Right cardiac atrium (tissue), 5 donors: Measurements from ENCODE around the gene RUNDC3A. TPM values are rescaled to one million over a fixed set of nuclear protein-coding genes. Genes with fewer than 3 reads are reported as not detected.

Experiments
- ATAC-seq, 2 donors: fragments of 200-7000 bp; cut with Tn5 transposase; one replicate each; pipeline versions ENCODE4 v1.8.0 to v1.9.1; 2020; ENCODE audit warnings: moderate library complexity in 2 of 2, mild to moderate bottlenecking in 1 of 2
- DNase-seq, 3 donors: peaks; one replicate each; pipeline ENCODE4 v3.0.0-alpha.2; 2020
- H3K27ac ChIP-seq: one replicate; pipeline ENCODE4 v1.5.1; 2013; ENCODE audit warnings: mild to moderate bottlenecking, low read length, control low read depth, moderate library complexity
- H3K27me3 ChIP-seq: one replicate; pipeline ENCODE4 v1.6.1; 2013; ENCODE audit not compliant: control insufficient read depth, insufficient read depth
- H3K4me1 ChIP-seq: one replicate; pipeline ENCODE4 v1.6.1; 2013; ENCODE audit warnings: low read length; ENCODE audit not compliant: control insufficient read depth, insufficient read depth
- H3K4me3 ChIP-seq: one replicate; pipeline ENCODE4 v1.5.1; 2013; ENCODE audit warnings: low read length, control low read depth
- H3K9me3 ChIP-seq: one replicate; pipeline ENCODE4 v1.6.1; 2013; ENCODE audit warnings: low read length; ENCODE audit not compliant: control insufficient read depth
- WGBS: extraction: QIAGEN DNeasy Blood & Tissue Kit; methylation state at CpG from one replicate; pipeline ENCODE4 v1.1.7; 2013; 5-methylcytosine and 5-hydroxymethylcytosine counted together
- intact Hi-C, 4 donors: fragments of 100-400 bp; cut with DNase I; formaldehyde crosslinking; loops; one replicate each; pipeline versions ENCODE4 v1.11.0 to v1.14.0; 2022 to 2023
- polyA plus RNA-seq: library from polyadenylated mRNA; stranded (reverse); fragments of 200-250 nt; gene quantifications from one replicate; pipeline ENCODE4 v1.2.3, GENCODE V29; 2013
- total RNA-seq, 4 donors: library from RNA; stranded (reverse); fragmentation: NEBNext Ultra II Directional; extraction: Animal tissue kit (Norgen Biotek cat#: 25700); gene quantifications; one replicate each; pipeline ENCODE4 v1.2.1, GENCODE V29; 2021
- donor health status: healthy with polysubstance abuse.
- donor health status: DM: no; HTN: yes; CAD: no.
- donor health status: DM: no; HTN: no; CAD: no.
- donor health status: DM: no; HTN: yes; CAD: no; lungs with severe emphysema.
- donor health status: DM: yes; HTN: yes; CAD: no.

Gene RUNDC3A
- total and polyA plus RNA-seq, 5 donors = 1.6 to 4.5 (median 2.1) TPM

- no peak overlapping the region for H3K27ac ChIP-seq
- no peaks in the 10 kb centered on the region for H3K27me3 ChIP-seq
- ATAC-seq (no peak), DNase-seq (no peak)
- intact Hi-C loops = no loop called here
- no peaks in the 10 kb centered on the region for H3K9me3 ChIP-seq
- no peaks in the 10 kb centered on the region for H3K4me1 ChIP-seq
- 66% methylated on average over 16 of the region's 17 CpGs for WGBS
- no peak overlapping the region for H3K4me3 ChIP-seq
Observed at GRCh38 chr17:44312396-44313104, 4.1 kb downstream of the RUNDC3A start.

DNA sequence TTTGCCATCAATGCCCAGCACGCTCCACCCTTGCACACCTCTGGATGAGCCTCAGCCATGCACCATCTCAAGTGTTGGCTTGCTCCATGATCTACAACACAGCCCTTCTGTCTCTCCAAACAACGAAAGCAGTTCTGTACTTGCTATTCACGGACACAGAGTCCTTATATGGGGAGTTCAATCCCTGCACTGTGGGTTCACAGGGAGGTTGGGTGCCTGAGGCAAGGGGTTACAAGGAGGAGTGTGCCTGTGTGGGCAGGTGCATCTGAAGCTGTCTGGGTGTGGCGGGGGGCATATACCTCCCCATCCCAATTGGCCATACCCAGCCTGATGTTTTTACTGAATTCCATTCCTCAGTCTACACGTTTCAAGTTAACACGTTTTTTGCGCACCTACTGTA is 5.6 kb downstream of the RUNDC3A start:
- 76% methylated on average over 7 of the region's 7 CpGs for WGBS
- intact Hi-C loops = no loop called here
- Histone ChIP-seq H3K27ac (no peak overlapping the region), H3K9me3 (no peaks in the 10 kb centered on the region), H3K27me3 (no peaks in the 10 kb centered on the region), H3K4me3 (no peak overlapping the region), H3K4me1 (no peaks in the 10 kb centered on the region)
- ATAC-seq (no peak), DNase-seq (no peak)

GRCh38 chr17:44314524-44314868 is 6.1 kb downstream of the RUNDC3A start:
- Histone ChIP-seq H3K27me3 (no peaks in the 10 kb centered on the region), H3K9me3 (no peaks in the 10 kb centered on the region), H3K4me3 (no peak overlapping the region), H3K4me1 (no peaks in the 10 kb centered on the region), H3K27ac (no peak overlapping the region)
- intact Hi-C loops = no loop called here
- WGBS = 31% methylated on average over 11 of the region's 11 CpGs
- ATAC-seq (no peak), DNase-seq (no peak)

DNA sequence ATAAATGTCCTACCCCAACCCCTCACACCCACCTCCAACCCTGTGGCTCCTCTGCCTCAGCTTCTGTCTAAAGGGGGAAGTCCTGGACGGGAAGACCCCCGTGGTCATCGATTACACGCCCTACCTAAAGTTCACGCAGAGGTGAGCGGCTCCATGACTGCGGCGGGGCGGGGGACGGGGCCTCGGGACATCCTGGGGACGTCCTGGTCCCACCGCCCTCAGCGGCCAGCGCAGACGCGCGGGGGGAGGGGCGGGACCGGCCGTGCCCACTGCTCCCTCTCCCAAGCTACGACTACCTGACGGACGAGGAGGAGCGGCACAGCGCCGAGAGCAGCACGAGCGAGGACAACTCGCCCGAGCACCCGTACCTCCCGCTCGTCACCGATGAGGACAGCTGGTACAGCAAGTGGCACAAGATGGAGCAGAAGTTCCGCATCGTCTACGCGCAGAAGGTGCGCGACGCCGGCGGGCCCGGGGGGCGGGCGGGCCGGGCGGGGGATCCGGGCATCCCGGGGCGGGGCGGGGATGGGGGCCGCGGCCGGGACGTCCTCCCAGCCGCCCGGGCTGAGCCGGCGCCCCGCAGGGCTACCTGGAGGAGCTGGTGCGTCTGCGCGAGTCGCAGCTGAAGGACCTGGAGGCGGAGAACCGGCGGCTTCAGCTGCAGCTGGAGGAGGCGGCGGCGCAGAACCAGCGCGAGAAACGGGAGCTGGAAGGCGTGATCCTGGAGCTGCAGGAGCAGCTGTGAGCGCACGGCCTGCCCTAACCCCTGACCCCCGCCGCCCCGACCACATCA is 6.7 kb downstream of the RUNDC3A start:
- intact Hi-C loops = no loop called here
- Histone ChIP-seq H3K4me3 (peak overlapping the region; percentile 37), H3K27ac (no peak overlapping the region), H3K4me1 (no peaks in the 10 kb centered on the region), H3K27me3 (no peaks in the 10 kb centered on the region), H3K9me3 (no peaks in the 10 kb centered on the region)
- 1% methylated on average over 81 of the region's 81 CpGs for WGBS
- ATAC-seq (no peak), DNase-seq (no peak)

DNA sequence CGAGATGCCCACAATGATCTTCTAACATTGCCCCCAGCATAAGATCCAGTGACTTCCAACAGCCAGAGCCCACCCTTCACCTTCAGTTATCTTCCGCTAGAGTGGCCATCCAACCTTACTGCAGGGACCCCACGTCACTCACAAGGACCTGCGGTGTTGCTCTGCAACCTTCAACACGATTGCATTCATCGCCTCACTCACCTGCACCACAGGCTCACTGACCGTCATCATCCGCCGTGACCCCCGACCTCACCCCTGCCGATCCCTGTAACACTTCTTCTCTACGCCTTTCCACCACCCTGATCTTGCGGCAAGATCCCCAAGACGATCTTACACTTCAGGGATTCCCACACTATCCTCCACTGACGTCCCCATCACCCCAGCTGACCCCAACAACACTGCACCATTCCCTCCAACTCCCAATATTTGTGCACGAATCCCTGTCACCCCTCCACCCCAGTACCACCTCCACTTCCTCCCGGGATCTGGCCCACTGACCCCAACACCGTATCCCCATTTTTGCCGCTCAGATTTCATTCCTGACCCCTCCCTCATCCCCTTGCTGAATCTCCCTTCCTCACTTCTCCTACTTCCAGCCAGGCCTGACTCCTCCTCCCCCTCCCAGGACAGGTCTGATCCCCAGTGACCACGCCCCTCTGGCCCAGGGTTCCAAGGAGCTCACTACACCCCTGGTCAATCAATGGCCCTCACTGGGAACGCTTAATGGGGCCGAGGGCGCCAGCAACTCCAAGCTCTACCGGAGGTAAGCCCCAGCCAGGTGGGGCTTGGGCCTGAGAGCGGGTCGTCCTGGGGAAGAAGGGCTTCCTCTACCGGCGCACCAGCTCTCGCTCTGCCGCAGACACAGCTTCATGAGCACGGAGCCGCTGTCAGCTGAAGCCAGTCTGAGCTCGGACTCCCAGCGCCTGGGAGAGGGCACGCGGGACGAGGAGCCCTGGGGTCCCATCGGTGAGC is 7.6 kb downstream of the RUNDC3A start:
- H3K27ac ChIP-seq = no peak overlapping the region
- no peaks in the 10 kb centered on the region for H3K4me1 ChIP-seq
- H3K9me3 ChIP-seq = no peaks in the 10 kb centered on the region
- ATAC-seq (no peak), DNase-seq (peak in 1 of 3 donors; percentile 52)
- intact Hi-C loops = no loop called here
- H3K27me3 ChIP-seq = no peaks in the 10 kb centered on the region
- H3K4me3 ChIP-seq = no peak overlapping the region
- WGBS = 7% methylated on average over 38 of the region's 38 CpGs

DNA sequence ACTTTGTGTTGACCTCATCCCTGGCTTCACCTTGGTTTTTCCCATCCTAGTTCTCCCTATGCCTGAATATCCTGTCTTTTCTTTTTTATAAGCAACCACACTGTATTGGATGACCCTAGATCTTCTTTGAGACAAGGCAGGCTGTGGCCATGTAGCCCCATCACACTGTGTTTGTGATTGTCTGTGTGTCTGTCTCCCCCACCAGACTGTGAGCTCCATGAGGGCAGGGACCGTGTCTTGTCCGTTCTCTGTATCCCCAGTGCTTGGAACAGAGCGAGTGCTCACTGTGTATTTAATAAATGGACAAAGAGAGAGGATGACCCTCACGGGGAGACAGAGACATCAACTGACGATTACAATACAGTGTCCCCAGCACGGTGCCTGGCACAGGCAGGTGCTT is 9.1 kb downstream of the RUNDC3A start:
- H3K27me3 ChIP-seq = no peaks in the 10 kb centered on the region
- intact Hi-C loops = no loop called here
- no peak overlapping the region for H3K27ac ChIP-seq
- ATAC-seq (no peak), DNase-seq (peak in 1 of 3 donors; percentile 7)
- WGBS = 80% methylated on average over 6 of the region's 6 CpGs
- no peak overlapping the region for H3K4me3 ChIP-seq
- H3K4me1 ChIP-seq = no peaks in the 10 kb centered on the region
- no peaks in the 10 kb centered on the region for H3K9me3 ChIP-seq

DNA sequence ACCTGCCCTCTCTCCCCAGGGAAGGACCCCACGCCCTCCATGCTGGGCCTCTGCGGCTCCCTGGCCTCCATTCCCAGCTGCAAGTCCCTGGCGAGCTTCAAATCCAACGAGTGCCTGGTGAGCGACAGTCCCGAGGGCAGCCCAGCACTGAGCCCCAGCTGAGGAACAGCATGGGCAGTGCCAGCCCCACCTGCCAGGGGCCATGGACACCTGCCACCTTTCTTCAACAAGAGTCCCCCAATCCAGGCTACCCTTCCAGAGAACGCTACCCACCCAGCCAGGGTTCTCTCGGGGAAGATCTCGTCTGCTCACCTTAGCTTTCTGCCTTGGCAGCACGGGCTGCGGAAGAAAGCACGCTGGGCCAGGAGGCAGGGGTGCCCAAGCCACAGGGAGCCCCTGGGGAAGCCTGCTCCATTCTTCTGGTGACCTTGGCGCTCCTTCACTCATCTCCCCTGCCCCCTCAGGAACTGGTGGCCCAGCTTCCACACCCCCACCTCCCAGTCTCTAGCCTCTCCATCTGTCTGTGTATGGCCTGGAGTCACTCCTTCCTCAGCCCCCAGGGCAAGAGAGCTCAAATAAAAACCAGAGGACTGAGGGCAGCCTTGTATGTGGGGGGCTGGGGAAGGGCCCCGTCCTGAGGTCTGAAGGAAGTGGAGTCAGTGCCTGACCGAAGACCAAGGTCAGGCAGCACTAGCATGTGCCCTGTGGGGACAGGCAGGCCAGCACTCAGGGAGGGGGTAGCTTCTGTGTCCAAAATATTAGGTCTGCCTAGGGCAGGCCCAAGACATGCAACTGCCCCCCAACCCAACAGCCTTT is 9.9 kb downstream of the RUNDC3A start:
- Histone ChIP-seq H3K27ac (no peak overlapping the region), H3K4me3 (no peak overlapping the region), H3K27me3 (no peaks in the 10 kb centered on the region), H3K9me3 (no peaks in the 10 kb centered on the region), H3K4me1 (no peaks in the 10 kb centered on the region)
- peak in 1 of 2 donors; percentile 6 for ATAC-seq
- intact Hi-C loops = no loop called here
- WGBS = 77% methylated on average over 15 of the region's 15 CpGs
- DNase-seq = peak in 1 of 3 donors; percentile 42

DNA sequence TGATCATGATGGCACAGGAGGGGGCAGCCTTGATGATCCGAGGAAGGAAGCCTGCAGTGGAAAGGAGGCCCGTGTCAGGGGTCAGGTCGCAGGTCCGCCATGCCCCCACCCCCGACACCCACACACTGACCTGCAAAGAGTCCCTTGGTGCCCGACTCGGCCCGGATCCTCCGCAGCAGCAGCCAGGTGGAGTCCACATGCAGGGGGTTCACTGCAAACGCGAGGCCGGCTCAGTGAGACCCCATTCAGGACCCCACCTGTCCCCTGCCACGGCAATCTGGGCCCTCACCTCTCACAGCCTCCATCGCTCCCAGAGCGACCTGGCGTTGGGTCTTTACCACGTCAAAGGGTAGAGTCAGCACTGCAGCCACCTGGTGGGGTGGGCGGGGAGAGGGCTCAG is 11.7 kb downstream of the RUNDC3A start:
- H3K4me1 ChIP-seq = no peaks in the 10 kb centered on the region
- no peaks in the 10 kb centered on the region for H3K27me3 ChIP-seq
- no peaks in the 10 kb centered on the region for H3K9me3 ChIP-seq
- no peak overlapping the region for H3K4me3 ChIP-seq
- DNase-seq (peak in 1 of 3 donors; percentile 46), ATAC-seq (no peak)
- intact Hi-C loops = loop anchor here in 1 of 4 donors (5.0 kb wide), 1 partner anchor 98 kb away; no protein-coding TSS in a partner anchor
- whole genome bisulfite sequencing = 86% methylated on average over 18 of the region's 18 CpGs
- no peak overlapping the region for H3K27ac ChIP-seq

DNA sequence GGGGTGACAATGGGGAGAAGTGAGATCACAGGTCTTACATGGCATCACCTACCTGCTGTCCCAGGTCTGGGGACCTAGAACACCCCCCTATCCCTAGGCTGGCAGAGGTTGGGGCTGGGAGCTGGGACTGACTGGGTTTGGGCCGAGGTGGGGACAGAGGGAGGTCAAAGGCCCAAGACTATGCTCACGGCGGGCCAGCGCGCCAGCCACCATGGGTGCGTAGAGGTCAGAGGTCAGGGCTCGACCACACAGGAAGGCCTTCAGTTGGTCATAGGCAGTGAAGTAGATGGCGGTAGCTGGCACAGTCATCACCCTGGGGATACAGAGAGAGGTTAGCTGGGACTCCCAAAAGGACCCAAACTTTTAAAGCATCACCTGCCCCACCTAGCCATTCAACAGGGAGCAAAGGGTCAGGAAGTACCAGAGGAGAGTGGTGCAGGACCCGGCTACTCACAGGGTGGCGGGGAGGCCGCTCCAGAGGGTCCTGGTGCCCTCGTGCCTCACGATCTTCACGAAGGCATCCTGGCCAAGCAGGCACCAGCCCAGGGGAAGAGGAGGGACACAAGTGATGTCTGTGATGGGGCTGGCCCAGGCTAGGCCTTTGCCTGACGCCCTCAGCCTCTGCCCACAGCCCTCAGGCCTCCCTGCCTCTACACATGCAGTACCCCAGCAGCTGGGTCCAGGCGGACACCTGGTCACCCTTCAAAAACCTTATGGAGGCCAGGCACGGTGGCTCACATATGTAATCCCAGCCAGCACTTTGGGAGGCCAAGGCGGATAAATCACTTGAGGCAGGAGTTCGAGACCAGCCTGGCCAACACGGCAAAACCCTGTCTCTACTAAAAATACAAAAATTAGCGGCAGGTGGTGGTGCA is 13.1 kb downstream of the RUNDC3A start:
- peak in 1 of 3 donors; percentile 60 for DNase-seq
- Histone ChIP-seq H3K4me1 (no peaks in the 10 kb centered on the region), H3K4me3 (no peak overlapping the region), H3K9me3 (no peaks in the 10 kb centered on the region), H3K27ac (no peak overlapping the region), H3K27me3 (no peaks in the 10 kb centered on the region)
- 92% methylated on average over 21 of the region's 21 CpGs for WGBS
- intact Hi-C loops = loop anchor here in 1 of 4 donors (5.0 kb wide), 1 partner anchor 99 kb away; no protein-coding TSS in a partner anchor
- no peak for ATAC-seq
